ENCODE data around the gene ADAMTSL5.

DNA sequence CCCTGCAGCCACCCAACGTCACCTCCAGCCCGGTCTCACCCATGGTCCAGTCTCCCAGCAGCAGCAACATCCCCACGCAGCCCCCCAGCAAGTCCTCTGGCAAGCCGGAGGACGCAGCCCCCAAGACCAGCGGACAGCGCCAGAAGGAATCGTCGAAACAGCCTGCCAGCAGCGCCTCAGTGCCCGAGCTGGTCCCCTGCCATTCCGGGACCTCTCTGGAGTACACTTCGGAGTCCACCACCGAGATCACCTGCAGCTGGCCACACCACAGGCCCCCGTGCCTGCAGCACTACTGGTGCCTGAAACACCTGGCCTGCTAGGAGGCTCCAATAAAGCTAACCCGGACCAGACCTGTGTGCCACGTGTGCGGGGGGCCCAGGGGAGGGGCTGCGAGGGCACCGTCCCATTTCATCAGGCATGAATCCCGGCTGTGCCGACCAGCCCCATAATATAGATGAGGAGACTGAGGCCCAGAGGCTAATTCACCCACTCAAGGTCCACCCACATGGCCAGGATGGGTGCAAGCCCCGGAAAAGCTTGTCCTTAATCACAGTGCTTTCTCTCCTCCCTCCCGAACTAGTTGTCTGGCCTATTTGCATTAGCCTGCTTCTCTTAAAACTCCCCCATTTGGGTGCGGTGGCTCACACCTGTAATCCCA is 15.1 kb downstream of the ADAMTSL5 start:
- TF ChIP-seq, protein P1, sequence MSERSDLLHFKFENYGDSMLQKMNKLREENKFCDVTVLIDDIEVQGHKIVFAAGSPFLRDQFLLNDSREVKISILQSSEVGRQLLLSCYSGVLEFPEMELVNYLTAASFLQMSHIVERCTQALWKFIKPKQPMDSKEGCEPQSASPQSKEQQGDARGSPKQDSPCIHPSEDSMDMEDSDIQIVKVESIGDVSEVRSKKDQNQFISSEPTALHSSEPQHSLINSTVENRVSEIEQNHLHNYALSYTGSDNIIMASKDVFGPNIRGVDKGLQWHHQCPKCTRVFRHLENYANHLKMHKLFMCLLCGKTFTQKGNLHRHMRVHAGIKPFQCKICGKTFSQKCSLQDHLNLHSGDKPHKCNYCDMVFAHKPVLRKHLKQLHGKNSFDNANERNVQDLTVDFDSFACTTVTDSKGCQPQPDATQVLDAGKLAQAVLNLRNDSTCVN (CRISPR knock-in tag; IDR thresholded peaks at IDR 0.05; ENCODE audit: borderline replicate concordance), result no peak
- TF ChIP-seq CREB3 (CRISPR knock-in tag; IDR thresholded peaks at IDR 0.05), result no peak
- TF ChIP-seq, protein P2, sequence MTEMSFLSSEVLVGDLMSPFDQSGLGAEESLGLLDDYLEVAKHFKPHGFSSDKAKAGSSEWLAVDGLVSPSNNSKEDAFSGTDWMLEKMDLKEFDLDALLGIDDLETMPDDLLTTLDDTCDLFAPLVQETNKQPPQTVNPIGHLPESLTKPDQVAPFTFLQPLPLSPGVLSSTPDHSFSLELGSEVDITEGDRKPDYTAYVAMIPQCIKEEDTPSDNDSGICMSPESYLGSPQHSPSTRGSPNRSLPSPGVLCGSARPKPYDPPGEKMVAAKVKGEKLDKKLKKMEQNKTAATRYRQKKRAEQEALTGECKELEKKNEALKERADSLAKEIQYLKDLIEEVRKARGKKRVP (CRISPR knock-in tag; IDR thresholded peaks at IDR 0.05), result no peak
- no peak for TF ChIP-seq GTF2F1 (IDR thresholded peaks at IDR 0.05; ENCODE audit: low read length)
- TF ChIP-seq, protein P3, sequence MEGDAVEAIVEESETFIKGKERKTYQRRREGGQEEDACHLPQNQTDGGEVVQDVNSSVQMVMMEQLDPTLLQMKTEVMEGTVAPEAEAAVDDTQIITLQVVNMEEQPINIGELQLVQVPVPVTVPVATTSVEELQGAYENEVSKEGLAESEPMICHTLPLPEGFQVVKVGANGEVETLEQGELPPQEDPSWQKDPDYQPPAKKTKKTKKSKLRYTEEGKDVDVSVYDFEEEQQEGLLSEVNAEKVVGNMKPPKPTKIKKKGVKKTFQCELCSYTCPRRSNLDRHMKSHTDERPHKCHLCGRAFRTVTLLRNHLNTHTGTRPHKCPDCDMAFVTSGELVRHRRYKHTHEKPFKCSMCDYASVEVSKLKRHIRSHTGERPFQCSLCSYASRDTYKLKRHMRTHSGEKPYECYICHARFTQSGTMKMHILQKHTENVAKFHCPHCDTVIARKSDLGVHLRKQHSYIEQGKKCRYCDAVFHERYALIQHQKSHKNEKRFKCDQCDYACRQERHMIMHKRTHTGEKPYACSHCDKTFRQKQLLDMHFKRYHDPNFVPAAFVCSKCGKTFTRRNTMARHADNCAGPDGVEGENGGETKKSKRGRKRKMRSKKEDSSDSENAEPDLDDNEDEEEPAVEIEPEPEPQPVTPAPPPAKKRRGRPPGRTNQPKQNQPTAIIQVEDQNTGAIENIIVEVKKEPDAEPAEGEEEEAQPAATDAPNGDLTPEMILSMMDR (CRISPR knock-in tag; IDR thresholded peaks at IDR 0.05), result no peak
- TF ChIP-seq CEBPZ (IDR thresholded peaks at IDR 0.05; ENCODE audit: low read length), result no peak
- TF ChIP-seq EP300 (IDR thresholded peaks at IDR 0.05; ENCODE audit: low read depth in 2 of 2, low read length in 2 of 2), result no peak
- TF ChIP-seq EP300 (CRISPR knock-in tag; IDR thresholded peaks at IDR 0.05; ENCODE audit: borderline replicate concordance), result no peak
- TF ChIP-seq MXI1 (IDR thresholded peaks at IDR 0.05; ENCODE audit: borderline replicate concordance, low read depth, low read length), result no peak
- TF ChIP-seq POLR2AphosphoS5 (IDR thresholded peaks at IDR 0.05; ENCODE audit: low read depth, low read length), result no peak
- TF ChIP-seq, protein P4, sequence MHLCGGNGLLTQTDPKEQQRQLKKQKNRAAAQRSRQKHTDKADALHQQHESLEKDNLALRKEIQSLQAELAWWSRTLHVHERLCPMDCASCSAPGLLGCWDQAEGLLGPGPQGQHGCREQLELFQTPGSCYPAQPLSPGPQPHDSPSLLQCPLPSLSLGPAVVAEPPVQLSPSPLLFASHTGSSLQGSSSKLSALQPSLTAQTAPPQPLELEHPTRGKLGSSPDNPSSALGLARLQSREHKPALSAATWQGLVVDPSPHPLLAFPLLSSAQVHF (CRISPR knock-in tag; IDR thresholded peaks at IDR 0.05), result no peak
- TF ChIP-seq ZNF839 (CRISPR knock-in tag; IDR thresholded peaks at IDR 0.05; ENCODE audit: borderline replicate concordance), result no peak
- TF ChIP-seq, protein P5, sequence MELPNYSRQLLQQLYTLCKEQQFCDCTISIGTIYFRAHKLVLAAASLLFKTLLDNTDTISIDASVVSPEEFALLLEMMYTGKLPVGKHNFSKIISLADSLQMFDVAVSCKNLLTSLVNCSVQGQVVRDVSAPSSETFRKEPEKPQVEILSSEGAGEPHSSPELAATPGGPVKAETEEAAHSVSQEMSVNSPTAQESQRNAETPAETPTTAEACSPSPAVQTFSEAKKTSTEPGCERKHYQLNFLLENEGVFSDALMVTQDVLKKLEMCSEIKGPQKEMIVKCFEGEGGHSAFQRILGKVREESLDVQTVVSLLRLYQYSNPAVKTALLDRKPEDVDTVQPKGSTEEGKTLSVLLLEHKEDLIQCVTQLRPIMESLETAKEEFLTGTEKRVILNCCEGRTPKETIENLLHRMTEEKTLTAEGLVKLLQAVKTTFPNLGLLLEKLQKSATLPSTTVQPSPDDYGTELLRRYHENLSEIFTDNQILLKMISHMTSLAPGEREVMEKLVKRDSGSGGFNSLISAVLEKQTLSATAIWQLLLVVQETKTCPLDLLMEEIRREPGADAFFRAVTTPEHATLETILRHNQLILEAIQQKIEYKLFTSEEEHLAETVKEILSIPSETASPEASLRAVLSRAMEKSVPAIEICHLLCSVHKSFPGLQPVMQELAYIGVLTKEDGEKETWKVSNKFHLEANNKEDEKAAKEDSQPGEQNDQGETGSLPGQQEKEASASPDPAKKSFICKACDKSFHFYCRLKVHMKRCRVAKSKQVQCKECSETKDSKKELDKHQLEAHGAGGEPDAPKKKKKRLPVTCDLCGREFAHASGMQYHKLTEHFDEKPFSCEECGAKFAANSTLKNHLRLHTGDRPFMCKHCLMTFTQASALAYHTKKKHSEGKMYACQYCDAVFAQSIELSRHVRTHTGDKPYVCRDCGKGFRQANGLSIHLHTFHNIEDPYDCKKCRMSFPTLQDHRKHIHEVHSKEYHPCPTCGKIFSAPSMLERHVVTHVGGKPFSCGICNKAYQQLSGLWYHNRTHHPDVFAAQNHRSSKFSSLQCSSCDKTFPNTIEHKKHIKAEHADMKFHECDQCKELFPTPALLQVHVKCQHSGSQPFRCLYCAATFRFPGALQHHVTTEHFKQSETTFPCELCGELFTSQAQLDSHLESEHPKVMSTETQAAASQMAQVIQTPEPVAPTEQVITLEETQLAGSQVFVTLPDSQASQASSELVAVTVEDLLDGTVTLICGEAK (IDR thresholded peaks at IDR 0.05), result no peak
- TF ChIP-seq, protein P5 (CRISPR knock-in tag; IDR thresholded peaks at IDR 0.05), result no peak
- no peak for TF ChIP-seq STAT5B (CRISPR knock-in tag; IDR thresholded peaks at IDR 0.05)

Measured in HepG2 (cell line).